ENCODE measurements around the gene MON1A. TPM values are rescaled to one million over a fixed set of nuclear protein-coding genes. Genes with fewer than 3 reads are reported as not detected.

The MON1A gene
- total and polyA plus RNA-seq, 2 experiments from 2014 or later, result 6.4 to 12.1 TPM

- no peaks in the 10 kb centered on the region; the same call in 1 of the 2 replicates for H3K4me1 ChIP-seq (ENCODE audit: insufficient read depth)
- H3K79me2 ChIP-seq (replicated peaks; ENCODE audit: insufficient read depth), result peaks cover 68% of the 10 kb centered on the region
- TF ChIP-seq EZH2 (IDR thresholded peaks at IDR 0.05; ENCODE audit: low read depth, unreplicated experiment) (no peak), ETS1 (IDR thresholded peaks at IDR 0.05) (no peak), NANOG (IDR thresholded peaks at IDR 0.05; ENCODE audit: borderline replicate concordance) (no peak), STAT1 (IDR thresholded peaks at IDR 0.05; ENCODE audit: unreplicated experiment) (no peak), POLR2AphosphoS5 (IDR thresholded peaks at IDR 0.05; ENCODE audit: low read depth) (no peak), ZNF462 (CRISPR knock-in tag; IDR thresholded peaks at IDR 0.05) (no peak), ZNF114 (CRISPR knock-in tag; IDR thresholded peaks at IDR 0.05) (no peak), CREB1 (CRISPR knock-in tag; IDR thresholded peaks at IDR 0.05; ENCODE audit: low read depth) (no peak), REST (IDR thresholded peaks at IDR 0.05; ENCODE audit: unreplicated experiment) (no peak), ZNF331 (CRISPR knock-in tag; IDR thresholded peaks at IDR 0.05; ENCODE audit: low read depth) (no peak), EZH2phosphoT487 (IDR thresholded peaks at IDR 0.05; ENCODE audit: unreplicated experiment) (no peak), CTCF (conservative IDR thresholded peaks at IDR 0.05; ENCODE audit: low read depth in 2 of 2) (no peak), JUNB (IDR thresholded peaks at IDR 0.05; ENCODE audit: unreplicated experiment) (no peak)
- H3K27me3 ChIP-seq (ENCODE audit: insufficient read depth), result no peaks in the 10 kb centered on the region
- H4K20me1 ChIP-seq (replicated peaks; ENCODE audit: insufficient read depth), result peaks cover 11% of the 10 kb centered on the region
- no peak for ATAC-seq
- Mint-ChIP-seq H3K4me3 (no peak overlapping the region), H3K4me1 (peaks cover 8% of the 10 kb centered on the region; the same call in 2 of the 3 replicates), H3K27ac (peak overlapping the region; percentile 57), H3K27me3 (ENCODE audit: insufficient read depth, low read depth, poor library complexity) (peaks cover 1% of the 10 kb centered on the region), H3K36me3 (ENCODE audit: low read depth) (peaks cover 37% of the 10 kb centered on the region), H3K9me3 (no peaks in the 10 kb centered on the region)
- peak overlapping the region; percentile 12; the same call in 1 of the 2 replicates for H3K27ac ChIP-seq (ENCODE audit: low read depth)
- H3K36me3 ChIP-seq (ENCODE audit: insufficient read depth), result peaks cover 6% of the 10 kb centered on the region; the same call in 1 of the 2 replicates
- H2AFZ ChIP-seq, result no peak overlapping the region
- no peak for DNase-seq (ENCODE audit: low spot score)
- H3K4me3 ChIP-seq, result no peak overlapping the region
- no peaks in the 10 kb centered on the region for H3K9me2 ChIP-seq (ENCODE audit: insufficient read depth)
- H3K4me2 ChIP-seq, result no peak overlapping the region
- H3F3A ChIP-seq (replicated peaks; ENCODE audit: low read depth), result 0 out of 2 replicates have a peak, but pooled peaks cover 2% of the 10 kb centered on the region
Measured at GRCh38 chr3:49967291-49967690, 37.7 kb upstream of the MON1A start.

All from GM23338 (cell line).